ENCODE measurements around the gene RIMBP2.

The RIMBP2 gene

GRCh38 chr12:130468700-130469245 is 247.3 kb downstream of the RIMBP2 start:
- no peak for DNase-seq (ENCODE audit: low spot score)
- in situ Hi-C loops (cut with MboI; ENCODE audit: low sequenced_read_pairs, unreplicated experiment) = no loop called here
- TF ChIP-seq CTCF (IDR thresholded peaks at IDR 0.05; ENCODE audit: borderline replicate concordance, control extremely low read depth, extremely low read depth, insufficient read depth, missing control alignments) = no peak

GRCh38 chr12:130468186-130468585 is 247.9 kb downstream of the RIMBP2 start:
- no peak for TF ChIP-seq CTCF (IDR thresholded peaks at IDR 0.05; ENCODE audit: borderline replicate concordance, control extremely low read depth, extremely low read depth, insufficient read depth, missing control alignments)

GRCh38 chr12:130465626-130466025 is 250.5 kb downstream of the RIMBP2 start:
- DNase-seq (ENCODE audit: low spot score) = no peak
- in situ Hi-C loops (cut with MboI; ENCODE audit: low sequenced_read_pairs, unreplicated experiment) = no loop called here
- TF ChIP-seq CTCF (IDR thresholded peaks at IDR 0.05; ENCODE audit: borderline replicate concordance, control extremely low read depth, extremely low read depth, insufficient read depth, missing control alignments) = no peak

More at GRCh38 chr12:130468186-130468585, 247.9 kb downstream of the RIMBP2 start:
- in situ Hi-C loops (cut with MboI; ENCODE audit: low sequenced_read_pairs, unreplicated experiment) = no loop called here
- no peak for DNase-seq (ENCODE audit: low spot score)

GRCh38 chr12:130465046-130465445 is 251.1 kb downstream of the RIMBP2 start:
- TF ChIP-seq CTCF (IDR thresholded peaks at IDR 0.05; ENCODE audit: borderline replicate concordance, control extremely low read depth, extremely low read depth, insufficient read depth, missing control alignments) = no peak
- DNase-seq (ENCODE audit: low spot score) = no peak
- in situ Hi-C loops (cut with MboI; ENCODE audit: low sequenced_read_pairs, unreplicated experiment) = no loop called here

- in situ Hi-C loops (cut with MboI; ENCODE audit: low sequenced_read_pairs, unreplicated experiment) = no loop called here
- no peak for TF ChIP-seq CTCF (IDR thresholded peaks at IDR 0.05; ENCODE audit: borderline replicate concordance, control extremely low read depth, extremely low read depth, insufficient read depth, missing control alignments)
- no peak for DNase-seq (ENCODE audit: low spot score)
These were observed 252.1 kb downstream of the RIMBP2 start for GRCh38 chr12:130463818-130464670.

- in situ Hi-C loops (cut with MboI; ENCODE audit: low sequenced_read_pairs, unreplicated experiment) = no loop called here
- DNase-seq (ENCODE audit: low spot score) = no peak
- TF ChIP-seq CTCF (IDR thresholded peaks at IDR 0.05; ENCODE audit: borderline replicate concordance, control extremely low read depth, extremely low read depth, insufficient read depth, missing control alignments) = no peak
These were observed 252.8 kb downstream of the RIMBP2 start for GRCh38 chr12:130463275-130463658.
